ENCODE data around the gene CBLB.

The CBLB gene

GRCh38 chr3:105866656-105867653, 1.9 kb downstream of the CBLB start:
- H3K9me3 ChIP-seq (ENCODE audit: insufficient read depth, low read length, severe bottlenecking) = no peaks in the 10 kb centered on the region
- DNase-seq = peak; percentile 10
- H3K9ac ChIP-seq (ENCODE audit: low read depth, low read length) = peak overlapping the region; percentile 86
- H3K36me3 ChIP-seq (ENCODE audit: insufficient read depth, low read length) = peaks cover 19% of the 10 kb centered on the region
- H4K20me1 ChIP-seq (ENCODE audit: insufficient read depth, low read length) = no peaks in the 10 kb centered on the region
- peak overlapping the region in 1 of 2 experiments; percentile 78; a peak in 2 of 4 replicates for H3K4me3 ChIP-seq (ENCODE audit: low read depth in 1 of 2, low read length in 2 of 2)
- peak overlapping the region; percentile 89 for H3K4me2 ChIP-seq (ENCODE audit: insufficient read depth, low read length)
- no peak for ATAC-seq (ENCODE audit: insufficient read depth, low read depth)
- H3K27ac ChIP-seq (ENCODE audit: low read length) = peak overlapping the region; percentile 32
- no peak overlapping the region; the same call in none of the 2 replicates for H2AFZ ChIP-seq (ENCODE audit: low read depth, low read length)
- H3K79me2 ChIP-seq (ENCODE audit: insufficient read depth, low read length) = peaks cover 16% of the 10 kb centered on the region
- TF ChIP-seq CTCF (IDR thresholded peaks at IDR 0.05; ENCODE audit: borderline replicate concordance, extremely low read depth, low read length, poor library complexity, severe bottlenecking) = no peak
- TF ChIP-seq EZH2 (IDR thresholded peaks at IDR 0.05; ENCODE audit: borderline replicate concordance, low read depth, low read length, severe bottlenecking) = no peak
- peaks cover 47% of the 10 kb centered on the region for H3K4me1 ChIP-seq (ENCODE audit: insufficient read depth, low read length)
- H3K27me3 ChIP-seq (ENCODE audit: insufficient read depth, low read length, poor library complexity) = no peaks in the 10 kb centered on the region

- no peaks in the 10 kb centered on the region for H4K20me1 ChIP-seq (ENCODE audit: insufficient read depth, low read length)
- DNase-seq = no peak
- H3K9me3 ChIP-seq (ENCODE audit: insufficient read depth, low read length, severe bottlenecking) = no peaks in the 10 kb centered on the region
- H3K4me3 ChIP-seq (ENCODE audit: low read depth in 1 of 2, low read length in 2 of 2) = peak overlapping the region in 1 of 2 experiments; percentile 78; a peak in 1 of 4 replicates
- peaks cover 21% of the 10 kb centered on the region for H3K79me2 ChIP-seq (ENCODE audit: insufficient read depth, low read length)
- H2AFZ ChIP-seq (ENCODE audit: low read depth, low read length) = no peak overlapping the region
- H3K27ac ChIP-seq (ENCODE audit: low read length) = no peak overlapping the region
- H3K27me3 ChIP-seq (ENCODE audit: insufficient read depth, low read length, poor library complexity) = no peaks in the 10 kb centered on the region
- no peak for ATAC-seq (ENCODE audit: insufficient read depth, low read depth)
- peak overlapping the region; percentile 22; the same call in 1 of the 2 replicates for H3K9ac ChIP-seq (ENCODE audit: low read depth, low read length)
- H3K4me2 ChIP-seq (ENCODE audit: insufficient read depth, low read length) = peak overlapping the region; percentile 89
- peaks cover 19% of the 10 kb centered on the region for H3K36me3 ChIP-seq (ENCODE audit: insufficient read depth, low read length)
- peaks cover 47% of the 10 kb centered on the region for H3K4me1 ChIP-seq (ENCODE audit: insufficient read depth, low read length)
- no peak for TF ChIP-seq EZH2 (IDR thresholded peaks at IDR 0.05; ENCODE audit: borderline replicate concordance, low read depth, low read length, severe bottlenecking)
- no peak for TF ChIP-seq CTCF (IDR thresholded peaks at IDR 0.05; ENCODE audit: borderline replicate concordance, extremely low read depth, low read length, poor library complexity, severe bottlenecking)
Measured at GRCh38 chr3:105865867-105866350, 2.9 kb downstream of the CBLB start.

GRCh38 chr3:105865016-105865623, 3.7 kb downstream of the CBLB start:
- Histone ChIP-seq H3K36me3 (ENCODE audit: insufficient read depth, low read length) (peaks cover 19% of the 10 kb centered on the region), H3K9me3 (ENCODE audit: insufficient read depth, low read length, severe bottlenecking) (no peaks in the 10 kb centered on the region), H3K4me1 (ENCODE audit: insufficient read depth, low read length) (peaks cover 43% of the 10 kb centered on the region), H2AFZ (ENCODE audit: low read depth, low read length) (no peak overlapping the region), H3K27me3 (ENCODE audit: insufficient read depth, low read length, poor library complexity) (no peaks in the 10 kb centered on the region), H3K27ac (ENCODE audit: low read length) (no peak overlapping the region), H4K20me1 (ENCODE audit: insufficient read depth, low read length) (no peaks in the 10 kb centered on the region), H3K9ac (ENCODE audit: low read depth, low read length) (no peak overlapping the region), H3K4me2 (ENCODE audit: insufficient read depth, low read length) (peak overlapping the region; percentile 89; the same call in 1 of the 2 replicates), H3K79me2 (ENCODE audit: insufficient read depth, low read length) (peaks cover 21% of the 10 kb centered on the region), H3K4me3 (ENCODE audit: low read depth in 1 of 2, low read length in 2 of 2) (no peak overlapping the region)
- no peak for DNase-seq
- no peak for TF ChIP-seq EZH2 (IDR thresholded peaks at IDR 0.05; ENCODE audit: borderline replicate concordance, low read depth, low read length, severe bottlenecking)
- no peak for TF ChIP-seq CTCF (IDR thresholded peaks at IDR 0.05; ENCODE audit: borderline replicate concordance, extremely low read depth, low read length, poor library complexity, severe bottlenecking)
- ATAC-seq (ENCODE audit: insufficient read depth, low read depth) = no peak
